Body of pancreas (tissue), 4 donors: ENCODE data around the gene TSPAN14. TPM values are rescaled to one million over a fixed set of nuclear protein-coding genes. Genes with fewer than 3 reads are reported as not detected.
"Not testable (repeated sequence)": the region's sequence is repeated elsewhere in the genome, so short reads cannot be mapped to it uniquely, and the experiment has no call there.

ENCODE experiments used
- ATAC-seq: fragments of 150-250 bp; one replicate; pipeline ENCODE4 v1.9.1; 2016
- DNase-seq, 4 donors: peaks; one replicate each; pipeline ENCODE4 v3.0.0-alpha.2; 2019
- H3K27ac ChIP-seq, 4 donors: fragments of 200-600 bp; sonication (generic); 1 replicate in 3 of 4; 2 replicates in 1 of 4; pipeline versions ENCODE4 v1.5.1 to v1.6.1; 2016 to 2019; ENCODE audit warnings: mild to moderate bottlenecking in 1 of 4, mixed read lengths in 1 of 4, moderate library complexity in 1 of 4
- H3K27me3 ChIP-seq, 2 donors: fragments of 200-600 bp; sonication (generic); one replicate each; pipeline ENCODE4 v1.6.0; 2016; ENCODE audit warnings: mild to moderate bottlenecking in 1 of 2
- H3K36me3 ChIP-seq, 2 donors: fragments of 200-600 bp; sonication (generic); replicated peaks in 1 of 2; 2 replicates each; pipeline ENCODE4 v1.5.1; 2016; ENCODE audit warnings: low read depth in 2 of 2; ENCODE audit not compliant: insufficient read depth in 1 of 2
- H3K4me1 ChIP-seq: fragments of 200-600 bp; sonication (generic); one replicate; pipeline ENCODE4 v1.6.0; 2016
- H3K4me3 ChIP-seq, 2 donors: fragments of 200-600 bp; sonication (generic); 1 replicate in 1 of 2; 2 replicates in 1 of 2; pipeline ENCODE4 v1.5.1; 2016 to 2019
- H3K9me3 ChIP-seq, 3 donors: fragments of 200-600 bp; sonication (generic); 1 replicate in 2 of 3; 2 replicates in 1 of 3; pipeline ENCODE4 v1.5.1; 2016
- POLR2A ChIP-seq, 3 donors: fragments of 450-650 bp; IDR thresholded peaks; one replicate each; pipeline ENCODE4 v1.6.1; 2016; ENCODE audit warnings: antibody characterized with exemption in 3 of 3, mild to moderate bottlenecking in 2 of 3
- WGBS, 2 donors: methylation state at CpG; one replicate each; pipeline ENCODE4 v1.1.5; 2017; 5-methylcytosine and 5-hydroxymethylcytosine counted together
- intact Hi-C: fragments of 100-400 bp; cut with DNase I; formaldehyde crosslinking; loops from one replicate; pipeline ENCODE4 v1.15.1; 2023
- total RNA-seq, 2 donors: library from RNA; depleted of rRNA; stranded (reverse); fragments of >200 nt; gene quantifications; one replicate each; pipeline ENCODE4 v1.1.0, GENCODE V29; 2016
- TF ChIP-seq, protein P1 (sequence below), 7 experiments: fragments of 450-650 bp in 4 of 7; fragments of 200-600 bp in 3 of 7; sonication (generic) in 3 of 7; IDR thresholded peaks; one replicate each; pipeline ENCODE4 v1.5.1; 2016 to 2019; ENCODE audit warnings: antibody characterized with exemption in 7 of 7

The TSPAN14 gene
- total RNA-seq, 2 donors from 2014 or later = 22.3 to 63.0 TPM

DNA sequence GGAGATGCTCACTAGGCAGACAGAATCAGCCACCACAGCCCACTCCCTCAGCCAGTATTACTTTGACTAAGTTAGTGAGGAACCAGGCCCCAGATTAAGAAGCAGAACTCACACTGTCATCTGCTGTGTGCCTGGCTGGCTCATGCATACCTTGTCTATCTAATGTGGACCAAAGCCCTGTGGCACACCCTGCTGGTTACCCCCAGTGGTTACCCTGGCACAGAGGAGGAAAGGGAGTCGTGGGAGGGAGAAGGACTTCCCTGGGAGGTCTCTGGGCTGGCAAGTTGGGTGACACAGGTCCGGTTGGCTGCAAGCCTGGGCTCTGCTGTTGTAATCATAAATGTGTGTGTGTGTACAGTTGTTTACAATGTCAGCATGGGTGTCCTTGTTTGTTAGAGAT is 76.1 kb downstream of the TSPAN14 start:
- Histone ChIP-seq H3K4me1 (no peaks in the 10 kb centered on the region), H3K4me3 (no peak overlapping the region), H3K27me3 (no peaks in the 10 kb centered on the region), H3K27ac (peak overlapping the region in 1 of 4 donors; percentile 23), H3K36me3 (no peaks in the 10 kb centered on the region), H3K9me3 (no peaks in the 10 kb centered on the region)
- intact Hi-C loops = no loop called here
- TF ChIP-seq, protein P1, sequence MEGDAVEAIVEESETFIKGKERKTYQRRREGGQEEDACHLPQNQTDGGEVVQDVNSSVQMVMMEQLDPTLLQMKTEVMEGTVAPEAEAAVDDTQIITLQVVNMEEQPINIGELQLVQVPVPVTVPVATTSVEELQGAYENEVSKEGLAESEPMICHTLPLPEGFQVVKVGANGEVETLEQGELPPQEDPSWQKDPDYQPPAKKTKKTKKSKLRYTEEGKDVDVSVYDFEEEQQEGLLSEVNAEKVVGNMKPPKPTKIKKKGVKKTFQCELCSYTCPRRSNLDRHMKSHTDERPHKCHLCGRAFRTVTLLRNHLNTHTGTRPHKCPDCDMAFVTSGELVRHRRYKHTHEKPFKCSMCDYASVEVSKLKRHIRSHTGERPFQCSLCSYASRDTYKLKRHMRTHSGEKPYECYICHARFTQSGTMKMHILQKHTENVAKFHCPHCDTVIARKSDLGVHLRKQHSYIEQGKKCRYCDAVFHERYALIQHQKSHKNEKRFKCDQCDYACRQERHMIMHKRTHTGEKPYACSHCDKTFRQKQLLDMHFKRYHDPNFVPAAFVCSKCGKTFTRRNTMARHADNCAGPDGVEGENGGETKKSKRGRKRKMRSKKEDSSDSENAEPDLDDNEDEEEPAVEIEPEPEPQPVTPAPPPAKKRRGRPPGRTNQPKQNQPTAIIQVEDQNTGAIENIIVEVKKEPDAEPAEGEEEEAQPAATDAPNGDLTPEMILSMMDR (IDR thresholded peaks at IDR 0.05) = peak in 4 of 7 experiments; percentile 27 to 32 (median 29)
- no peak for TF ChIP-seq POLR2A (IDR thresholded peaks at IDR 0.05)
- WGBS, 2 donors = 18 to 21% methylated on average over 2 of the region's 2 CpGs
- DNase-seq (peak in 3 of 4 donors; percentile 43 to 57 (median 49)), ATAC-seq (peak; percentile 57)

DNA sequence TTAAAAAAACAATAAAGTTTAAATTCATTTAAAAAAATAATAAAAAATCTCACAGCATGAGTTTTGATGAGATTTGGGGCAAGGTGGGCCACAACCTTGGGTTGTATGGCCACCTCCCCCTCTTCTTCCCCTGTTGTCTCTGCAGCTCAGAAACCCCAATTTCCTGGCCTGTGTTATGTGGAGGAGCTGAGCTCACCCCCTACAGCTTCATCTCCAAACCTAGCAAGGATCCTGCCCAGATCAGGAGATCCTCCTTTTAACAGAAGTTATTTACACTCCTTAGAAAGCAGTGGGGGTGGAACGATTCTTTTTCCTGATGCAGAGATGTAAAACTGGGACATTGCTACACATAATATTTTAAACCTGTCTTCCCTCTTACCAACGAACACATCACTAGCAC is 76.7 kb downstream of the TSPAN14 start:
- intact Hi-C loops = no loop called here
- no peak for DNase-seq
- no peak for TF ChIP-seq POLR2A (IDR thresholded peaks at IDR 0.05)
- TF ChIP-seq, protein P1 (IDR thresholded peaks at IDR 0.05) = no peak
- H3K4me1 ChIP-seq = peaks cover 4% of the 10 kb centered on the region
- no peak overlapping the region for H3K4me3 ChIP-seq
- WGBS, 2 donors = 38% methylated on average over 2 of the region's 2 CpGs
- no peaks in the 10 kb centered on the region for H3K27me3 ChIP-seq
- no peaks in the 10 kb centered on the region for H3K36me3 ChIP-seq
- H3K27ac ChIP-seq = peak overlapping the region in 1 of 4 donors; percentile 23
- ATAC-seq = no peak
- no peaks in the 10 kb centered on the region for H3K9me3 ChIP-seq

DNA sequence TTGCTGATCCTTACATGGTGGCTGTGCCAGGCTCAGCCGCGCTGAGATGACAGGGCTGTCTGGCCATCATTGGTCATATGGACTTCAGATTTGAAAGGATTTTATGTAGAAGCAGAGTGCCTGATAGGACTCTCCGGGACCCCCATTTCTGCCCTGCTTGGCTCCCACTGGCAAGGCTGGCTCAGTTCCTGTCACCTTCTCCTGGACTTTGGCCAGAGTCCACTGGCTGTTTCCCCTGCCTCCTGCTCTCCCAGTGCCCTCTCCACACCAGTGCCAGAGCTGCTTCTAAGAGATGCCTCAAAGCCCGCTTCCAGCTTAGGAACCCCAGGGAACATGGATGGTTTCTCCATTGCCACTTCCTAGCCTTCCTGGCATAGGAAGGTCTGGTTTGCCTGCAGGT is 78.5 kb downstream of the TSPAN14 start:
- Histone ChIP-seq H3K27me3 (no peaks in the 10 kb centered on the region), H3K36me3 (no peaks in the 10 kb centered on the region), H3K4me3 (no peak overlapping the region), H3K27ac (no peak overlapping the region), H3K4me1 (peaks cover 10% of the 10 kb centered on the region), H3K9me3 (no peaks in the 10 kb centered on the region)
- TF ChIP-seq POLR2A (IDR thresholded peaks at IDR 0.05) = no peak
- TF ChIP-seq, protein P1 (IDR thresholded peaks at IDR 0.05) = no peak
- 87 to 89% methylated on average over 4 of the region's 4 CpGs for WGBS, 2 donors
- intact Hi-C loops = no loop called here
- DNase-seq (no peak), ATAC-seq (no peak)

DNA sequence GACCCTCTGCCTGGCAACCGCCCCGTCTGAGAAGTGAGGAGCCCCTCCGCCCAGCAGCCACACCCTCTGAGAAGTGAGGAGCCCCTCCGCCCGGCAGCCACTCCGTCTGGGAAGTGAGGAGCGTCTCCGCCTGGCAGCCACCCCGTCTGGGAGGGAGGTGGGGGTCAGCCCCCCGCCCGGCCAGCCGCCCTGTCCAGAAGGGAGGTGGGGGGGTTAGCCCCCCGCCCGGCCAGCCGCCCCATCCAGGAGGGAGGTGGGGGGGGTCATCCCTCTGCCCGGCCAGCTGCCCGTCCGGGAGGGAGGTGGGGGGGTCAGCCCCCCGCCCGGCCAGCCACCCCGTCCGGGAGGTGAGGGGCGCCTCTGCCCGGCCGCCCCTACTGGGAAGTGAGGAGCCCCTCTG is 79.9 kb downstream of the TSPAN14 start:
- intact Hi-C loops, H3K9me3 ChIP-seq, H3K4me1 ChIP-seq, H3K4me3 ChIP-seq, H3K36me3 ChIP-seq, H3K27me3 ChIP-seq, DNase-seq, H3K27ac ChIP-seq, ATAC-seq: not testable (repeated sequence)
- WGBS, 2 donors = 93 to 98% methylated on average over 2 to 8 of the region's 25 CpGs

DNA sequence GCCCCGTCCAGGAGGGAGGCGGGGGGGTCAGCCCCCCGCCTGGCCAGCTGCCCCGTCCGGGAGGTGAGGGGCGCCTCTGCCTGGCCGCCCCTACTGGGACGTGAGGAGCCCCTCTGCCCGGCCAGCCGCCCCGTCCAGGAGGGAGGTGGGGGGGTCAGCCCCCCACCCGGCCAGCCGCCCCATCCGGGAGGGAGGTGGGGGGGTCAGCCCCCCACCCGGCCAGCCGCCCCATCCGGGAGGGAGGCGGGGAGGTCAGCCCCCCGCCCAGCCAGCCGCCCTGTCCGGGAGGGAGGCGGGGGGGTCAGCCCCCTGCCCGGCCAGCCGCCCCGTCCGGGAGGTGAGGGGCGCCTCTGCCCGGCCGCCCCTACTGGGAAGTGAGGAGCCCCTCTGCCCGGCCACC is 80.5 kb downstream of the TSPAN14 start:
- H3K9me3 ChIP-seq, H3K36me3 ChIP-seq, H3K4me1 ChIP-seq, ATAC-seq, DNase-seq, H3K27ac ChIP-seq, H3K27me3 ChIP-seq, intact Hi-C loops, H3K4me3 ChIP-seq: not testable (repeated sequence)
- no CpG with 5 or more reads among the region's 30 CpGs for WGBS, 2 donors

DNA sequence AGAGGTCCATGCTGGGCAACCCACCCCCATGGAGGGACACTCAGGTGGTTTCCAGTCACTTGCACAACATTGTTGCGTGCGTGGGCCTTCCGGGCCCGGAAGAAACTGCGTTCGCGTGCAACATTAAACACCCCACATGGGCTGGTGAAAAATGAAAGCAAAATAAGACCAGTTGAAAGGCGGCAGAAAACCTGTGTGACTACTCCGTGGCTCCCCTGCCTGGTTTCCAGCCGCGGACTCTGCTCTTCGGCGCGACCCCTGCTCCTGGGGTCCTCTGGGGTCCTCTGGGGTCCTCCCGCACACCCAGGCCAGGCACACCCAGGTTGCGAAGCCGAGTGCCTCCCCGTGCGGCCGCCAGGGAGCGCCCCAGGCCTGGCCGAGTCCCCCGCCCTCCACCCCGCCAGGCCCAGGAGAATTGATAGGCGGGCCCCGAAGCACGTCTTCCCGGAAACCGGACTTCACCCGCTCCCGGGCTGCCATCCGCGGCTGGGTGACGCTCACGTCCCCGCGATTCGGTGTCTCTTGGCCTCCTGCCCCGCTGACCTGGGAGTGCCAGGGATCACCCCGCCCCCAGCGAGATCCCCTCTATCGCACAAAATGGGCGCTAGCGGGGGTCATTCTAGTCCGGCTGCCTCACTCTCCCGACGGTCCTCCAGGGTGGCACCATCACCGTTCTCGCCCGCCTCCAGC is 81.7 kb downstream of the TSPAN14 start:
- H3K4me1 ChIP-seq = peaks cover 10% of the 10 kb centered on the region
- no peaks in the 10 kb centered on the region for H3K36me3 ChIP-seq
- H3K27ac ChIP-seq = peak overlapping the region in 3 of 4 donors; percentile 39 to 70 (median 59)
- intact Hi-C loops = no loop called here
- TF ChIP-seq, protein P1 (IDR thresholded peaks at IDR 0.05) = peak; percentile 59 to 89 (median 85)
- peak; percentile 30 to 82 (median 67) for TF ChIP-seq POLR2A (IDR thresholded peaks at IDR 0.05)
- ATAC-seq (peak; percentile 94), DNase-seq (peak; percentile 77 to 82 (median 78))
- no peaks in the 10 kb centered on the region for H3K9me3 ChIP-seq
- H3K4me3 ChIP-seq = peak overlapping the region; percentile 13 to 31
- H3K27me3 ChIP-seq = no peaks in the 10 kb centered on the region
- 17 to 19% methylated on average over 7 to 50 of the region's 50 CpGs for WGBS, 2 donors
